Activated CD4-positive, alpha-beta memory T cell treated with anti-CD3 and anti-CD28 coated beads, Interleukin-2, amount 10 ng/mL, durations not matched to agents 7 days and 5 days (primary cell): ENCODE measurements around the gene DUS2. TPM values are rescaled to one million over a fixed set of nuclear protein-coding genes. Genes with fewer than 3 reads are reported as not detected.
"Not testable (repeated sequence)": the region's sequence is repeated elsewhere in the genome, so short reads cannot be mapped to it uniquely, and the experiment has no call there.

Experiments used
- CTCF ChIA-PET: fragments of 350-600 bp; sonication (Branson Sonifier 250); formaldehyde crosslinking; loops from one replicate; lab custom pipeline; 2021; ENCODE audit warnings: antibody characterized with exemption, inconsistent platforms; lab: Charles Lee
- POLR2A ChIA-PET: fragments of 350-600 bp; sonication (Branson Sonifier 250); formaldehyde crosslinking; loops from one replicate; lab custom pipeline; 2021; ENCODE audit warnings: antibody characterized with exemption; lab: Charles Lee
- DNase-seq: peaks from one replicate; pipeline ENCODE4 v3.0.0-alpha.2; 2020
- H3K27ac Mint-ChIP-seq: one replicate; pipeline ENCODE4 v1.8.0; 2021; ENCODE audit warnings: mild to moderate bottlenecking, mixed read lengths
- H3K27me3 Mint-ChIP-seq: one replicate; pipeline ENCODE4 v1.8.0; 2021; ENCODE audit warnings: mixed read lengths
- H3K36me3 Mint-ChIP-seq: one replicate; pipeline ENCODE4 v1.8.0; 2021; ENCODE audit warnings: low read depth, mixed read lengths
- H3K4me1 Mint-ChIP-seq: one replicate; pipeline ENCODE4 v1.8.0; 2021; ENCODE audit warnings: mixed read lengths
- H3K4me3 Mint-ChIP-seq: one replicate; pipeline ENCODE4 v1.8.0; 2021; ENCODE audit warnings: mild to moderate bottlenecking, mixed read lengths
- H3K9me3 Mint-ChIP-seq: one replicate; pipeline ENCODE4 v1.8.0; 2021; ENCODE audit warnings: mixed read lengths
- total RNA-seq, 2 experiments: library from RNA; stranded (reverse); gene quantifications; one replicate each; pipeline ENCODE4 v1.2.3, GENCODE V29; 2021

The DUS2 gene
- total RNA-seq, 2 experiments from 2014 or later = 23.8 to 24.4 TPM

DNA sequence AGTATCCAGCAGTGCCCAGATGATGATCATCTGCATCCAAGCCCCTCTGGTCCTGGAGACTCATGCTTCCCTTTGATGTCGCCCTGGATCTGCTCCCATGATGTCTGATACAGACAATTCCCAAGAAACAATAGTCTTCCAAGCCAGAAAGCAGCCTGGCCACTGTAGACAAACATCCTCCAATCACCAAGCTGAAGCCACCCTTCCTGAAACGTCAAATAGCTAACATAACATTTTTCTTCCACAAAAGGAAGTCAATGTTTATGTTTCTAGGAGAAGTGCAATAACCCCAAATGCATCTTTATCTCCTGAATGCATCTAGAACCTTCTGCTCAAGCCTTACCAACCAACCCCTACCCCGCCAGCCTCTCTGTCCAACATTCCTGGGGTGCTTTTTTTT is 22.6 kb upstream of the DUS2 start:
- Mint-ChIP-seq H3K4me1 (peaks cover 48% of the 10 kb centered on the region), H3K27me3 (no peaks in the 10 kb centered on the region), H3K36me3 (peaks cover 12% of the 10 kb centered on the region), H3K4me3 (peak overlapping the region; percentile 69), H3K9me3 (peaks cover 9% of the 10 kb centered on the region), H3K27ac (peak overlapping the region; percentile 89)
- DNase-seq = no peak
- CTCF ChIA-PET = interaction anchor here (1.4 to 3.5 kb wide), 4 partner anchors 22 to 84 kb away, joined by 3 to 16 read pairs (median 4); partner anchors contain the start of genes DDX28, DUS2 and NFATC3
- POLR2A ChIA-PET = interaction anchor here (0.9 to 4.0 kb wide), 3 partner anchors 22 to 84 kb away, joined by 3 to 36 read pairs (median 15); partner anchors contain the start of genes DDX28, DUS2, NFATC3 and SLC12A4

DNA sequence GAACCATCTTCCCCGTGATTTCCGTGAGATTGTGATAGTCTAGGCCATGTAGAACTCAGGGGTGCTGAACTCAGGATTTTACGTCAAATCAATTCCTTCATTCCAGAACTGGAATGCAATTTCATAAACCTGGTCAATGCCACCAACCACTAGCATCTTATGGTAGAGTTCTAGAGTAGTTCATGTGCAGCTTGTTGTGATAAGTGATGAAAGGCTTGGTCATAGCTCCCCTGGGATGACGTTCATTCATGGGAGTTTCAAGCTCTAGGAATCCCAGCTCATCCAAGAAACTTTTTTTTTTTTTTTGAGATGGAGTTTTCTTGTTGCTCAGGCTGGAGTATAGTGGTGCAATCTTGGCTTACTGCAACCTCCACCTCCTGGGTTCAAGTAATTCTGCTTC is 20.1 kb upstream of the DUS2 start:
- CTCF ChIA-PET = interaction anchor here (0.8 to 2.1 kb wide), 4 partner anchors 12 to 38 kb away, joined by 3 to 9 read pairs (median 4); no protein-coding TSS in a partner anchor
- no peak for DNase-seq
- POLR2A ChIA-PET = interaction anchor here (1.6 to 2.6 kb wide), 3 partner anchors 9 to 68 kb away, joined by 5 to 7 read pairs (median 5); partner anchors contain the start of genes DDX28, DUS2 and PSMB10
- Mint-ChIP-seq H3K36me3 (peaks cover 9% of the 10 kb centered on the region), H3K9me3 (peaks cover 6% of the 10 kb centered on the region), H3K27me3 (no peaks in the 10 kb centered on the region), H3K27ac (no peak overlapping the region), H3K4me3 (no peak overlapping the region), H3K4me1 (peaks cover 46% of the 10 kb centered on the region)

DNA sequence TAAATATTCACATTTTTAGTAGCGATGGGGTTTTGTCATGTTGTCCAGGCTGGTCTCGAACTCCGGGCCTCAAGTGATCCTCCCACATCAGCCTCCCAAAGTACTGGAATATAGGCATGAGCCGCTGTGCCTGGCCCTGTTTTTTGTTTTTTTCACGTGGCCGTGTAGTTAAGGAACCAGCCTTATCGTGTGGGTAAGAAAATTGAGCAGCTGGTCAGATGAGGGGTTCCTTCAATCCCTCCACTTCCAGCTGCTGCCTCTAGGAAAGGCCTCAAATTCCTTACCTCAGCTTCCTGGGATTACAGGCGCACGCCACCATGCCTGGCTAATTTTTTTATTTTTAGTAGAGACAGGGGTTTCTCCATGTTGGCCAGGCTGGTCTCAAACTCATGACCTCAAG is 17.9 kb upstream of the DUS2 start:
- H3K4me3 Mint-ChIP-seq = no peak overlapping the region
- H3K9me3 Mint-ChIP-seq = no peaks in the 10 kb centered on the region
- no peak for DNase-seq
- ChIA-PET CTCF (interaction anchor here (0.6 to 2.2 kb wide), 9 partner anchors 9 to 333 kb away, joined by 3 to 8 read pairs (median 3); partner anchors contain the start of genes DDX28 and DUS2), POLR2A (interaction anchor here (0.7 to 3.6 kb wide), 11 partner anchors 10 to 289 kb away, joined by 3 to 42 read pairs (median 4); partner anchors contain the start of genes DDX28, DUS2, NFATC3 and PSMB10)
- H3K4me1 Mint-ChIP-seq = peaks cover 31% of the 10 kb centered on the region
- H3K27me3 Mint-ChIP-seq = no peaks in the 10 kb centered on the region
- no peaks in the 10 kb centered on the region for H3K36me3 Mint-ChIP-seq
- H3K27ac Mint-ChIP-seq = peak overlapping the region; percentile 87

DNA sequence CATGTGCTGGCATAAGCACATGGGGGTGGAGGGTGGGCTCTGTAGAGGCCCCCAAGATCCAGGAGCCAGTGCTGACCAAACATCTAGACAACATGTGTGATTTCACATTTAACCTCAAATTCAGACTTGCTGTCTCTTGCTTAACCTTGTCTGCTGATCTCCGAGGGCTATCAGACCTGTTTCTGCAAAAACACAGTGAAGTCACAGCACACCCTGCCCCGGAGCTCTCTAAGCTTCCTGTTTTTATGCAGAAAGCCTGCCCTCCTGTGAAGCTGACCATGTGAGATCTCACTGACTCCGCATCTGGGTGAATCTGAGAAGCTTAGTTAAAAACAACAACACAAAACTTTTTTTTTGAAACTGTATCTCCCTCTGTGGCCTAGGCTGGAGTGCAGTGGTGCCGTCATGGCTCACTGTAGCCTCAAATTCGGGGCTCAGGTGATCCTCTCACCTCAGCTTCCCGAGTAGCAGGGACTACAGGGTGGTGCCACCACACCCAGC is 17.2 kb upstream of the DUS2 start:
- peak overlapping the region; percentile 87 for H3K27ac Mint-ChIP-seq
- H3K4me3 Mint-ChIP-seq = no peak overlapping the region
- peaks cover 28% of the 10 kb centered on the region for H3K4me1 Mint-ChIP-seq
- no peaks in the 10 kb centered on the region for H3K27me3 Mint-ChIP-seq
- CTCF ChIA-PET = interaction anchor here (0.6 to 2.2 kb wide), 10 partner anchors 9 to 333 kb away, joined by 3 to 8 read pairs (median 3); partner anchors contain the start of genes DDX28 and DUS2
- POLR2A ChIA-PET = interaction anchor here (0.6 to 3.6 kb wide), 11 partner anchors 11 to 290 kb away, joined by 3 to 42 read pairs (median 4); partner anchors contain the start of genes DDX28, DUS2, NFATC3 and PSMB10
- H3K9me3 Mint-ChIP-seq = no peaks in the 10 kb centered on the region
- peak; percentile 65 for DNase-seq
- H3K36me3 Mint-ChIP-seq = no peaks in the 10 kb centered on the region

DNA sequence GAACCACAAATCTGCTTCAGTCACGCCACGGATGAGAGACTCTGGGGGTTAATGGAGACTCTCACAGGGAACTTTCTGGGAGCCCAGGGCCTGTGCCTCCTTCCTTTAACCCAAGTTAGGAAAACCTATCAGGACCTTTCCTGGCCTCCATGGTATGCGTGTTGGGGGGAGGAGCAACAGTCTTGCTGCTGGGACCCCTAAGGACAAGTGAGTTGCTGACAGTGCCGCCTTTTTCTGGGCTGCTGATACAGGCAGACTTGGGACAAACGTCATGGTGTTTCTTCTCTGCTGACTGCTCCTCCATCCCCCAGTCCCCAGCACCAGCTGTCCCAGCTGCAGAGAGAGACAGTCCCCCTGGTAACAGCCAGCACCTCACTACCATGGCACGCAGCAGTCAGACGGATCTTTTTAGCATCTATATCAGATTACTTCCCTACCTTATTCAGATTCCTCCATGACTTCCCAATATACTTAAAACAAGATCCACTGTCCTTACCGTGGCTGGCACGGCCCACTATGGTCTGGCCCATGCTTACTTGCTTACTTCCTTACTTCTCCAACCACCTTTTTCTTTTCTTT is 13.8 kb upstream of the DUS2 start:
- Mint-ChIP-seq H3K9me3 (no peaks in the 10 kb centered on the region), H3K27ac (no peak overlapping the region), H3K36me3 (no peaks in the 10 kb centered on the region), H3K4me1 (peaks cover 32% of the 10 kb centered on the region), H3K27me3 (peaks cover 2% of the 10 kb centered on the region), H3K4me3 (no peak overlapping the region)
- POLR2A ChIA-PET = no interaction called here
- DNase-seq = no peak
- CTCF ChIA-PET = no interaction called here

DNA sequence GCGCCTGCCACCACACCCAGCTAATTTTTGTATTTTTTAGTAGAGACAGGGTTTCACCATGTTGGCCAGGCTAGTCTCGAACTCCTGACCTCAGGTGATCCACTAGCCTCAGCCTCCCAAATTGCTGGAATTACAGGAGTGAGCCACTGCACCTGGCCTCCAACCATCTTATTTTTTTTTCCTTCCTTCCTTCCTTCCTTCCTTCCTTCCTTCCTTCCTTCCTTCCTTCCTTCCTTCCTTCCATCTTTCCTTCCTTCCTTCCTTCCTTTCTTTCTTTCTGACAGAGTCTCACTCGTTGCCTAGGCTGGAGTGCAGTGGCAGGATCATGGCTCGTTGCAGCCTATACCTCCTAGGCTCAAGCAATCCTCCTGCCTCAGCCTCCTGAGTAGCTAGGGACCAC is 13.2 kb upstream of the DUS2 start:
- H3K4me3 Mint-ChIP-seq, H3K27me3 Mint-ChIP-seq, DNase-seq, CTCF ChIA-PET, H3K36me3 Mint-ChIP-seq, POLR2A ChIA-PET, H3K9me3 Mint-ChIP-seq, H3K27ac Mint-ChIP-seq: not testable (repeated sequence)
- peaks cover 29% of the 10 kb centered on the region for H3K4me1 Mint-ChIP-seq

DNA sequence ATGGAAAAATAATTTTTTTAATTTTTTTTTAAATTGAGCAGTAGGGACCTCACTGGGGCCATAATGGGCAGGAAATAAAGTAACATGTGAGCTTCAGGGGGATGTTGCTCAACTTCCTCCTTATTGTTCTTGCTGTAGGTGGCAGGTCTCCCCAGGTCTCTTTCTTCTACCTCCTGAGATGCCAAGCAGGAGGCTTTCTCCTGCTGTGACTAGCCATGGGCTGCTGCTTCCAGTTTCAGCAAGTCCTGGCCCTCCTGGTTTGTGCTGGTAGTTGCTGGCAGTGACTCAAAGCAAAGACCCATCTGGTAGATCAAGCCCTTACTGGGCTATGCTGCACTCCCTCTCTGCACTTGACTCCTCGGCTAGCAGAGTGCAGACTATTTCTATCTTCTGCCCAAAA is 9.6 kb upstream of the DUS2 start:
- no peaks in the 10 kb centered on the region for H3K9me3 Mint-ChIP-seq
- H3K27me3 Mint-ChIP-seq = peaks cover 2% of the 10 kb centered on the region
- no peak overlapping the region for H3K27ac Mint-ChIP-seq
- H3K36me3 Mint-ChIP-seq = no peaks in the 10 kb centered on the region
- no peak for DNase-seq
- H3K4me3 Mint-ChIP-seq = no peak overlapping the region
- ChIA-PET CTCF (interaction anchor here (2.0 kb wide), 1 partner anchor 9 kb away, joined by 7 read pairs; the partner anchor contains the start of genes DDX28 and DUS2), POLR2A (interaction anchor here (4.3 kb wide), 1 partner anchor 9 kb away, joined by 23 read pairs; the partner anchor contains the start of genes DDX28 and DUS2)
- peaks cover 21% of the 10 kb centered on the region for H3K4me1 Mint-ChIP-seq

DNA sequence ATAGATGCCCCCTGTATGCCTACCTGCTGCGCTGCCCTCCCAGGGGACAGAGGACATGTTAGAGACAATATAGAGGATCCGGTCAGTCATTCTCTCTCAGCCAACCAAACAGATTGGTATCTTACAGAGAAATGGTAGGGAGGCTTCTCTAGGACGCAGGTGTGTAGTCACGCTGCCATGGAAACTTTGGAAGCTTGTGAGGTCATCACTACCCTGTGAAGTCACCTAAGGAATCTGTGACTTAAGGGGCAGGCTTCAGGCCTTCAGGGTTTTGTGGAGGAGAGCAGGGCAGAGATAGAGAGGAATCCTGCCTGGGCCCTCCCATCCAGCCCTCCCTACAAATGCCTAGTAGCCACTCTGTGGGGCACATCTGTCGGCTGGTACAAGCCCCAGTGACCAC is 7.4 kb upstream of the DUS2 start, which contains the start of gene DPEP2NB:
TSS of gene DPEP2NB (minus strand) at position 231 of the 400 bp plus-strand sequence. CDS start at position 90, 141 bp downstream.
- H3K9me3 Mint-ChIP-seq = no peaks in the 10 kb centered on the region
- no peak within 1 kb of the TSS for H3K4me3 Mint-ChIP-seq
- H3K4me1 Mint-ChIP-seq = peaks cover 17% of the 10 kb centered on the region
- no peak within 1 kb of the TSS for H3K27ac Mint-ChIP-seq
- no peaks in the 10 kb centered on the region for H3K36me3 Mint-ChIP-seq
- CTCF ChIA-PET = interaction anchor here (0.7 to 2.3 kb wide), 4 partner anchors 13 to 73 kb away, joined by 3 to 11 read pairs (median 3); no protein-coding TSS in a partner anchor
- POLR2A ChIA-PET = interaction anchor here (0.8 to 1.0 kb wide), 2 partner anchors 17 to 80 kb away, joined by 3 read pairs; partner anchors contain the start of genes DPEP2 and PSMB10
- no peak for DNase-seq
- H3K27me3 Mint-ChIP-seq = peaks cover 2% of the 10 kb centered on the region

DNA sequence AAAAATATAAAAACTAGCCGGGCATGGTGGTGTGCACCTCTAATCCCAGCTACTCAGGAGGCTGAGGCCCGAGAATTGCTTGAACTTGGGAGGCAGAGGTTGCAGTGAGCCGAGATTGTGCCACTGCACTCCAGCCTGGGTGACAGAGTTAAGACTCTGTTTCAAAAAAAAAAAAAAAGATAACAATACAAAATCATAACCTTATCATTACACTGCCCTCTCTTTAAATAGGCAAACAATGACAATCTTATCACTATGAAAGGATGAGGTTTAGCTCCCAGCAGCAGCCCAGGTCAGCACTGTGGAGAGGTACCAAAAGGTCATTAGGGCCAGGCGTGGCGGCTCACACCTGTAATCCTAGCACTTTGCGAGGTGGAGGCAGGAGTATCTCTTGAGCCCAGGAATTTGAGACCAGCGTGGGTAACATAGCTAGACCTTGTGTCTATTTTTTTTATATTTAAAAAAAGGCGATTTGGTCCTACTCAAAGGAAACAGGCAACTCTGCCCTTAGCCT is 3.9 kb upstream of the DUS2 start:
- Mint-ChIP-seq H3K27ac (no peak overlapping the region), H3K4me1 (peaks cover 33% of the 10 kb centered on the region), H3K4me3 (no peak overlapping the region), H3K9me3 (no peaks in the 10 kb centered on the region), H3K27me3 (no peaks in the 10 kb centered on the region), H3K36me3 (peaks cover 15% of the 10 kb centered on the region)
- no peak for DNase-seq
- ChIA-PET POLR2A (interaction anchor here (1.2 kb wide), 1 partner anchor 13 kb away, joined by 4 read pairs; no protein-coding TSS in a partner anchor), CTCF (interaction anchor here (0.9 to 1.3 kb wide), 2 partner anchors 22 to 25 kb away, joined by 3 read pairs; no protein-coding TSS in a partner anchor)

DNA sequence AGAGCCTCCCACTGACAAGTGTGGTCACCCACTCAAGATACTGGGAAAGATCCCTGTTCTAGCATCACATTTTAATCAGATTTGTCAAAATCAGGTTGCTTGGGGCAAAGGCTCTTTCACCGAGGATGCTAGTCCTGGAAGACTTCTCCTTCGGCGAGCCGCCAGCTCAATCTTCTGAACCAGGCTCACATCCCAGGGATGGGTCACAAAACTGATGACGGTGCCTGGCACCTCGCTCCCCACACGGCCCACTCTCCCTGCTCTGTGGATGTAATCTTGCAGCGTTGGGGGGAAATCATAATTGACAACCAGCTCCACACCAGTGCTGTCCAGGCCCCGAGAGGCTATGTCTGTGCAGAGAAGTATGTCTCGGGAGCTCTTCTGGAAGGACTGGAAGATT is 1.6 kb upstream of the DUS2 start:
- Mint-ChIP-seq H3K27ac (no peak overlapping the region), H3K4me1 (peaks cover 36% of the 10 kb centered on the region)
- CTCF ChIA-PET = interaction anchor here (0.6 to 3.1 kb wide), 9 partner anchors 9 to 205 kb away, joined by 3 to 16 read pairs (median 7); partner anchors contain the start of genes DPEP2 and PSMB10

DNA sequence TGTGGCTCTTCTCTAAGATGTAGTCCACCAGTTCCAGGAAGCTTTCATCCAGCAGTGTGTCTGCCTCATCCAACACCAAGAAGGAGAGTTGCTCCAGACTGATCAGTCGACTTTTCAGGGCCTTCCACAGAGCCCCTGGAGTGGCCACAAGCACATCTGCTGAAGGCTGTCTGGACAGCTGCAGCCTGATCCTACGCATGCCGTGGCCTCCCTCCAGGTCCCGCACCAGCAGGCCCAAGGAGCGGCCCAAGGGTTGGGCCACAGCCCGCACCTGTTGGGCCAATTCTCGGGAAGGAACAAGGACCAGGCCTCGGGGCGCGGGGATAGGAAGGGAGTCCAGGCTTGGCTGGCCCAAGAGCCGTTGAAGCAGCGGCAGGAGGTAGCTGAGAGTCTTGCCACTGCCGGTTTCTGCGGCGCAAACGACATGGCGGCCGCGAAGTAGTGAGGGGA is 781 bp upstream of the DUS2 start:
- H3K4me3 Mint-ChIP-seq = peak overlapping the region; percentile 96
- ChIA-PET CTCF (interaction anchor here (1.0 to 3.1 kb wide), 11 partner anchors 9 to 206 kb away, joined by 3 to 16 read pairs (median 7); partner anchors contain the start of genes DPEP2 and PSMB10), POLR2A (interaction anchor here (0.6 to 3.5 kb wide), 22 partner anchors 10 to 460 kb away, joined by 3 to 42 read pairs (median 8); partner anchors contain the start of genes CTCF, DPEP2, NFATC3 and PSMB10)
- H3K36me3 Mint-ChIP-seq = peaks cover 26% of the 10 kb centered on the region
- H3K27me3 Mint-ChIP-seq = no peaks in the 10 kb centered on the region
- peaks cover 34% of the 10 kb centered on the region for H3K4me1 Mint-ChIP-seq
- peak overlapping the region; percentile 89 for H3K27ac Mint-ChIP-seq
- H3K9me3 Mint-ChIP-seq = no peaks in the 10 kb centered on the region
- DNase-seq = no peak

More for the DNA sequence above, 1.6 kb upstream of the DUS2 start:
- Mint-ChIP-seq H3K9me3 (no peaks in the 10 kb centered on the region), H3K4me3 (peak overlapping the region; percentile 96), H3K36me3 (peaks cover 18% of the 10 kb centered on the region), H3K27me3 (no peaks in the 10 kb centered on the region)
- POLR2A ChIA-PET = interaction anchor here (2.0 to 3.5 kb wide), 13 partner anchors 9 to 86 kb away, joined by 4 to 42 read pairs (median 18); partner anchors contain the start of genes DPEP2, NFATC3, PSMB10 and SLC12A4
- DNase-seq = no peak

DNA sequence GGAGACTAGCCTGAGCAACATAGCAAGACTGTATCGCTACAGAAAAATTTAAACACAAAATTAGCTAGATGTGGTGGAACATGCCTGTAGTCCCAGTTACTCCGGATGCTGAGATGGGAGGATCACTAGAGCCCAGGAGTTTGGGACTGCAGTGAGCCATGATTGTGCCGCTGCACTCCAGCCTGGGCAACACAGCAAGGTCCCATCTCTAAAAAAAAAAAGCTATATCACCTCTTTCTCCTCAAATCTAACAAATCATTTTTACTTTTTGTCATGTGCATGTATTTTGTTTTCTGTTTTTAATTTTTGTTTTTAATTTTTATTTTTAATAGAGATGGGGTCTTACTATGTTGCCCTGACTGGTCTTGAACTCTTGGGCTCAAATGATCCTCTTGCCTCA is 5.9 kb downstream of the DUS2 start:
- H3K27me3 Mint-ChIP-seq = no peaks in the 10 kb centered on the region
- ChIA-PET POLR2A (interaction anchor here (0.7 to 0.8 kb wide), 2 partner anchors 42 to 80 kb away, joined by 3 to 4 read pairs; no protein-coding TSS in a partner anchor), CTCF (interaction anchor here (1.5 to 2.3 kb wide), 2 partner anchors 12 to 48 kb away, joined by 3 to 6 read pairs; no protein-coding TSS in a partner anchor)
- H3K36me3 Mint-ChIP-seq = peaks cover 42% of the 10 kb centered on the region
- no peak overlapping the region for H3K4me3 Mint-ChIP-seq
- peaks cover 30% of the 10 kb centered on the region for H3K4me1 Mint-ChIP-seq
- H3K9me3 Mint-ChIP-seq = no peaks in the 10 kb centered on the region
- no peak overlapping the region for H3K27ac Mint-ChIP-seq
- DNase-seq = no peak
